Measurements from ENCODE around the gene SOX13.
"Not testable (repeated sequence)": the region's sequence is repeated elsewhere in the genome, so short reads cannot be mapped to it uniquely, and the experiment has no call there.

The SOX13 gene

DNA sequence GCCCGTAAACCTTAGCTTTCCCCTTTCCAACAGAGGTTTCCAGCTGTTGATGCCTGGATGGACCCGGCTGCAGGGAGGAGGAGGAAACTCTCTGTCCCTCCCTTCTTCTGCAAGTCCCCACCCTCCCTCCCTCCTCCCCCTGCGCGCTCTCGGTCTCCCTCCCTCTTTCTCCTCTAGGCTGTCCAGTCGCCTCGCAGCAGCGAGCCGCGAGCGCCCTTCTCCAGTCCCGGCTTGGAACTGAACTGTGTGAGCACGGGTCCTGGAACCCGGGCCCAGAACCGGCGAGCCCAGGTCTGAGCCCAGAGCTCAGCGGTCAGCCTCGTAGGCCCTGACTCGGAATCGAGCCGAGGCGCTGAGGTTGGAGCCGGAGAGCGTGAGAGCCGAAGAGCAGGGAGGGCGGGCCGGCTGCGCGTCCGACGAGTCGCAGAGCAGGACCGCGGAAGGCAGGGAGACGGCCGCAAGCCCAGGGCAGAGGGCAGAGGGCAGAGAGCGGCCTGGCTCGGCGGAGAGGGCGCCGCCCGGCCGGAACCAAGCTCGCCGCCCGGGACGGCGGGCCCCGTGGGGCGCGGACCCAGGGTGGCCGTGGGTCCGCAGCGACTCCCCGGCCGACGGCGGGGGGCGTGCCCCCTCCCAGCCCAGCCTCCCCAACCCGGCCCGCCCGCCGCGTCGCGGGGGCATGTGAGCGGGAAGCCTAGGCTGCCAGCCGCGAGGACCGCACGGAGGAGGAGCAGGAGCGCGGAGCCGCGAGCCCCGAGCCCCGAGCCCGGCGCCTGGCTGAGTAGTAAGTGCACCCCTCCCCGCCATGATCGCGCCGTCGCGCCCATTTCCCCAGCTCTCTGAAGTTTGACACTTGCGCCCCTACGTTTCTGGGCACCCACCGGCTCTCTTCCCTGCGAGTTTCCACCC, at the start of gene SOX13:
TSS of gene SOX13 (plus strand) at position 185 of the 906 bp plus-strand sequence. CDS start 39,801 bp downstream, outside the sequence.
- peak; percentile 12 for DNase-seq

DNA sequence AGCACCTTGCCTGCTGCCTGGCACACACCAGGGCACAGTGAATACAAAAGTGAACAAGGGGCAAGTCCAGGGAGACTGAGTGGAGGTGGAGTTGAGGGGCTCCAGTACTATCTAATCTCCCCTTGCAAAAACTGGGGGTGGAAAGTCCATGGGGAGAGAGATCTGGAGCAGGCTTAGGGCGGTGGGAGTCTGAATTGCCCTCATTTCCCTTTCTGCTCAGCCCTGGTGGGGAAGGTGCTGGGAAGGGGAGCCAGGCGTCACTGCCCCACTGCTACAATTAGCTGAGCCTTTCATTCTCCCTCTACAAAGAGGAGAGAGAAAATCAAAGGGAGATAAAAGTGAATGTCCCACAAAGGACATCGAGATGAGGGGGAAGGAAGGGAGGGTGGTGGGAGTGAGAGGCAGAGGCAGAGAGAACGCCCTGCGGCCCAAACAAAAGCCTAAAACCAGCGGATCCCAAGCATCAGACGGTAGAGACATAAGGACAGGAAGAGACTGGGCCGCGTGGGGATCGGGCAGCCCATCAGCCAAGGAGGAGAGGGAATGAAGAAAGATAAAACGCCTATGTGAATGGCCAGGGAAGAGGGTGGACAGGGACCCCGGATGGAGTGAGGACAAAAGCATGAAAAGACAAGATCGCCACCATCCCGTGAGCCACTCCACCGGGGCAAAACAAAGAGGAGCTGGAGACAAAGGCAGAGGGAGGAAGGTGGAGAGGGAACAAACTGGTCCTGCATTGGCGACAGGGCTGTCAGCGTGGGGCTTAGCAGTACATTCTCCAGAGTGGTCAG, 46.8 kb upstream of the SOX13 start:
- DNase-seq, result no peak

DNA sequence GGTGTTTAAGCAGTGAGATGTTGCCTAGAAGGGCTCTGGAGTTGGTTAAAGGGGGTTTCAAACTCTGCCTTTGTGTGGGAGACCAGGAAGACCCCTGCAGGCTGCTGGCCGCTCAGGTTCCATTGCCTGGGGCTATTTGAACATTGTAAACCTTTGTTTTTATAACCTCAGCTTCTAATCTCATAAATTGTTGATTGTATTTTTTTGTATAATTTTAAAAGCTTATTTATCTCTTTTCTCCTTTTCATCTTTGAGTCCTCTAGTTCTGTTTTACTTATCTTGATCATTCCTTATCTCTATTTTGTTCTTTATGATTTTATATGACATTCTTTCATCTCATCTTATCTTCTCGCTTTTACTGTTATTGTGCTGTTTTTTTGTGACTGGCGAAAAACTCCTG, 45.5 kb upstream of the SOX13 start:
- DNase-seq, result no peak

DNA sequence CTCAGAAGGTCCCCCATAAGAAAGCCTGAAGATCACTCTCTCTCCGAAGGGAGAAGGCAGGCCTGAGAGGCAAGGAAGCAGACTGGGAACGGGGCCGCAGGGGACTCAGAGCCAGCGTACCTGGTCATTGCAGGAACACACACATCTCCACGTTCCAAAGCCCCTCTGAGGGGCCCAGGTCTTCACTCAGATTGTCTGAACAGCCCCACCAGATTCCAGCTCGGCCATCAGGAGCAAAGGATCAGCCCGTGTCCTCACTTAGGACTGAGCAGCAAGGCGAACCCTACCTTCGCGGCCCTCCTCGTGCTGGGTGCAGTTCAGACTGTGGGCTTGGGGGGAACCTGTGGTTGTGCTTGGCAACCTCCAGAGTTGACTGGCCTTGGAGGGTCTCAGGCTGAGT, 43.9 kb upstream of the SOX13 start:
- DNase-seq, result no peak

DNA sequence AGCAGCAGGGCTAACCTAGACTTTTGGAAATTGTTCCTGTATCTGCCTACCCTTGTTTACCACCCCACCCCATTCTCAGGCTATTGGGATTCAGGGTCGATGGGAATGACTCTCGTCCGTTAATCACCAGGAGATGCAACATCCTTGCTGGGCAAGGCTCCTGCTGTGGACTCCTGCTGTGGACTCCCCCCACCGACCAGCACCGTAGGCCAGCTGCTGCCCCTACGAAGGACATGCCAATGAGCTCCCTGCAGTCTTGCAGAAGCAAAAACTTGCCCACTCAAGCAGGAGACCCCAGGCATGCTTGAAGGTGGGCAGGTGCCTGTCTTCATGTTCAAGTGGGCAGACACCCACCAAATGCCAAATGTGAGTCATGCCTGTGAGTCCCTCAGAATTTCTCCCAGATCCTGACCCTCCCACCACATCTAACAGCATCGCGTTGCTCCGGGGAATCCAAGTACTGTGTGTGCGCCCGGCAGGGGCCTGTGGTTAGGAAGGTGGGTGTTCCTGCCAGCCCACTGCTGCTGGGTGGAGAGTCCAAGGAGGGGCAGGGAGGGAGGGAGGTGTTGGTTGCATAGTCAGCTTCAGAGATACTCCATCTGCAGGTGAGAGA, 41.7 kb upstream of the SOX13 start:
- no peak for DNase-seq

DNA sequence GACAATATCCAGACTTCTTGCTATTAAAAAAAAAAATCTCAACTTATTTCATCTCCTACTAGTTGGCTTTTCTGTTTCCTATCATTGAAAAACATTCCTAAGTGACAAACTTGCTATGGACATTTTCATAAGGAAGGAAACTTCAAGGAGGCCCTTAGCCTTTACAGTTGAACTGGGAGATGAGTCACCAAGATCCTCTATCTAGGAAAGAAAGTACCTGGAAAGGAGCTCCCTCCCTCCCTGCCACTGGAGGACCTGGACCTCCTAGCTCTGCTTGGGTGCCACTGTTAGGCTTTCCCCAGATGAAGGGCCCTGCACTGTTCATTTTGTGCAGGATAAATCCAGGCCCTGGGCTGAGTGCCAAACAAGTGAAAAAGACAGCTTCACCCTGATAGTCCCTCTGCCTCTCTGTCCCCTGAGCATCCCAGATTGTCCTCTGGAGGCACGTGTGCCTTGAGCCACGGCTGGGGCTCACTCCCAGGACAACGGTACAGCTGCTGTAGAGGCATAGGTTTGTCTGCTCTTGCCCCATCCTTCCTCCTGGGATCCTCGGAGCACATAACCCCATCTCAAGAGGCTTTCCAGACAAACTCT, 40.2 kb upstream of the SOX13 start:
- no peak for DNase-seq

DNA sequence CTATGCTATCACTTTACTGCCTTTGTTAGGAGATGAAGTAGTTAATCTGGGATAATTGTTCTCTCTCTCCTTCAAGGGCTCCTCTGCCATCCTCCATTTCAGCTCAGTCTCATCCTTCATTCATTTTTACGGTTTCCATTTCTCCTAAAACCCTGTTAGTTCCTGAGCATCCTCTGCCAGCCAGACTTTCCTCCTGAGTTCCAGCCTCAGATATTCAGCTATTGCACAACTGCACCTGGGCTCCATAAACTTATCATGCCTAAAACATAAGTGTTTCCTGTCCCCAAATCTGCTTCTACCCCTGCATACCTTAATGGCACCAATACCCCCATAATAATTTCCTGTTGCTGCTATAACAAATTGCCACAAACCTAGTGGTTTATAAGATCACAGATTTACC, 39.6 kb upstream of the SOX13 start:
- DNase-seq, result no peak

DNA sequence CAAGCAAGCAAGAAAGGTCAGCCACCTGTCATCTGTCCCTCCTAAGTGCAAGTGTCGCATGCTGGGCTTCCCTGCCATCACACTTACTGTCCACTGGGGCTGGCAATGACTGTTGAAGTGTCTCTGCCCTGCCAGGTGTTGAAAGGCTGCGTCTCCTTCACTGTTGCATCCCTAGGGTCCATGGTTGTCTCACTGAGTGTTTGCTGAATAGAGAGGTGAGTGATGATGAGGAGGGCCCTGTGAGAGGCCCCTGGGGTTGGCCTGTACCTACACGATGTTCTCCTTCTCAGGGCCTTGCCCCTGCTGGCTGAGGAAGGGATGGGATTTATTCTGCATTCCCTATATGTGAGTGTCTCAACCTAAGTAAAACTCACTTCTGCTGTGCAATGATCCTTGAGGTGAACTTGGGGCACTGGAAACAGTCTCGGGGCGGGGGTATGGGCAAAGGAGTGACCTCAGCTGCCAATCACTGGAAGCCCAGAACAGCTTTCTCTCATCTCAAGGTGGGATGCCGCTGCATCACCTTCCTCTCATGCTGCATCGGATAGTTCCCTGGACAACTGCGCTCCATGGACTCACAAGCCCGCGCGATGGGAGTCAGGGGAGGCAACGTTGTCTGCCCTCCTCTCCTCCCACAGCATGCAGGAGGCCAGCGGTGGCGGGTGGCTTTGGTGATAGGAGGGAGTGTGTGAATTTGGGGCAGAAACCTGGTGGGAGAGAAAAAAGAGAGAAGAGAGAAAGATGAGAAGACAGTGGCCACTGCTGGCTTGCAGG, 35.8 kb upstream of the SOX13 start:
- no peak for DNase-seq

DNA sequence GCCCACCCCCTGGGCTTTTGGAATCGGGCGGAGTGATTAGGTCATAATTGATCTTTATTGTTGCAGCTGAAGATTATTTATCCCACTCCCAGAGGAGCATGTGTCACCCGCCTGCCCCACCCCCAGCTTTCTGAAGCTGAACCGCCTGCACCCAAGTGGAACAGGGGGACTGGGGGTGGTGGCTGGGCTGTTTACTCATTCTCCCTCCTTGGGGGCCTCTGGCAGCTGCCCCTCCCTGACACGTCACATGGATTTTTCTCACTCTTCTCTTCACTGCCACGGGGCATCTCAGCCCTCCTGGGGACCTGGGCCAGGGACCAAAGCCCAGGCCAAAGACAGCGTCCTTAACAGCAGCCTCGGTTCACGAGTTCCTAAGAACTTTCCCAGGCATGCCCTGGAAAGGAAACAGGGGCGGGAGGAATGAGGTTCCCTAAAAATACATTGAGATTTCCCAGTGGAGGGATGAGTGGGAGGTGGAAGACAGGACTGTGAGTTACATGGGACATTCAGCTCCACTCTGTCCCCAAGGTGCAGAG, 31.6 kb upstream of the SOX13 start:
- DNase-seq, result no peak

DNA sequence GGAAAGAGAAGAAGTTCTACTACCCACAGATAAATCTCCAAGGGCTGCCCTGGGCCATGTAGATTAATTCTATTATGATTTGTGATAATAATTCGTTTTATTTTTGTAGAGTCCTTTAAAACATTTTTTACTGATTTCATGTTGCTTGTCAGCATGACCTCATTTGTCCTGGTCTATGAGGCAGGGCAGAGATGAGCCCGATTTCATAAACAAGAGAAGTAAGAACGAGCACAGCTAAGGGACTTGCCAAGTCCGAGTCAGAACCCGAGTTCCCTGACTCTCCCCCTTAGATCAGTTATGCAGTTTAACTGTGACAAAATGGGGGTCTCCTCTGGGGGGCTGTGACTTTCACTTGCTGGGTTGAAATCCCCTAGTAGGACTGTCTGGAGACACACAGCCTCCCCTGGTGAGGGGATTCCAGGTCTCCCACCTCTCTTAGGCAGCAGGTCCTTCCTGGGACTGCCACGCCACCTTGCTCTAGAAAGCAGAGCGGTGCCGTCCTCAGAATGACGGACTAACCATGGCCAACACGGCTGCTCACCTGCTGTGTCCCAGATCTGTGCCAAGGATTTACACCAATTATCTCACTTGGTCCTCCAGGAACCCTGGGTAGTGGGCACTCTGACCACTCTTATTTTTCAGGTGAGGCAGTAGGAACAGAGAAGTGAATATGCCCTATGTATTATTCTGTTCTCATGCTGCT, 31.0 kb upstream of the SOX13 start:
- DNase-seq, result no peak

DNA sequence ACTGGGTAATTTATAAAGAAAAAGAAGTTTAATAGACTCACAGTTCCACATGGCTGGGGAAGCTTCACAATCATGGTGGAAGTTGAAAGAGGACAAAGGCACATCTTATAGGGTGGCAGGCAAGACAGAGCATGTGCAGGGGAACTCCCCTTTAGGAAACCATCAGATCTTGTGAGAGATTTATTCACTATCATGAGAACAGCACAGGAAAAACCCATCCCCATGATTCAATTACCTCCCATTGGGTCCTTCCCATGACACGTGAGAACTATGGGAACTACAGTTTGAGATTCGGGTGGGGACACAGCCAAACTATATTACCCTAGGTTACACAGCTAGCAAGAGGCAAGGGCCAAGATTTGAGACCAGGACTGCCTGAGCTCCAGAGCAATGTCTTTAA, 30.4 kb upstream of the SOX13 start:
- no peak for DNase-seq

DNA sequence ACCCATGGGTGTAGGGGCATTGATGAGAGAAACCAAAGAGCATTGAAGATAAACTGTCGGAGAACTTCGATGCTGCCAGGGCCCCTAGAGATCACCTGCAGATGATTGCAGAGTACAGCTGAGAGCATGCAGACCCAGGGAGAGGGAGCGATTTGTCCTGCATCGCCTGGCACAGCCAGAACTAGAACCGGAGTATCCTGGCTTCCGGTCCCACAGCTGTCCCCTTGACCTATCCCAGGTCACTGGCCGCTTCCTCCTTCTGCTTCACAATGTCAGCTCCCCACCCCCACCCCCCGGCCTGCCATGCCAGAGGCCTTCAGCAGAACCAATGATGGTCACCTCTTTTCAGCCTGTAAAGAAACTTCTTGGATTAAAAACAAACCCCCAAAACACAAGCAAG, 29.2 kb upstream of the SOX13 start:
- no peak for DNase-seq

DNA sequence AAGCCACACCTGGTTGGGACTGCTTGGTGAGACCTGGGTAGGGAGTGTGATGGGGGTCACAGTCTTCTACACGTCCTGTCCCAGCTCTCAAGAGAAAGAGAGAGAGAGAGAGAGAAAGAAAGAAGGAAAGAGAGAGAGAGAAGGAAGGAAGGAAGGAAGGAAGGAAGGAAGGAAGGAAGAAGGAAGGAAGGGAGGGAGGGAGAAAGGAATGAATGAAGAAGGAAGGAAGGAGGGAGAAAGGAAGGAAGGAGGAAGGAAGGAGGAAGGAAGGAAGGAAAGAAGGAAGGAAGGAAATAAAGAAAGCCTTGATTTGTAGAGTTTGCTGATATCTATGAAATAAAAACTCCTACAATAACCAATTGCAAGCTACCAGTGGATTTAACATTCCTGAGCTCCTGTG, 28.5 kb upstream of the SOX13 start:
- DNase-seq, result no peak

DNA sequence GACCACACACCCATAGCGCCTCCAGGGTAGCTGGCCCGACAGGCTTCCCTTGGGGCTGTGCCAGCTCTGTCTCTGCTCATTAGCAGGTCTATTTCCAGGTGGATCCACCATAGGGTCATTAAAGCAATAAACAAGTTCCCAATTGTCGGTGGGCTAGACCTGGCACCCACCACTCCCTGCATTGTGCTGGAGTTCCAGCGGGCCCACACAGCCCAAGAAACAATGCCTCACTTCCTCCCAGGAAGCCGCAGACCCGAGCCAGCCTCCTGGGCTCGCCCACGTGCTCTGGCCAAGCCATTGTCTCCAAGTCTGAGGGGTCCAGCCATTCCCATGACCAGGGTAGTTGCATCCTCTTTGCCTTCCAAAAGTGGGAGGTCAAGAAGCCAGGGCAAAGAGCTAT, 27.5 kb upstream of the SOX13 start:
- DNase-seq, result no peak

DNA sequence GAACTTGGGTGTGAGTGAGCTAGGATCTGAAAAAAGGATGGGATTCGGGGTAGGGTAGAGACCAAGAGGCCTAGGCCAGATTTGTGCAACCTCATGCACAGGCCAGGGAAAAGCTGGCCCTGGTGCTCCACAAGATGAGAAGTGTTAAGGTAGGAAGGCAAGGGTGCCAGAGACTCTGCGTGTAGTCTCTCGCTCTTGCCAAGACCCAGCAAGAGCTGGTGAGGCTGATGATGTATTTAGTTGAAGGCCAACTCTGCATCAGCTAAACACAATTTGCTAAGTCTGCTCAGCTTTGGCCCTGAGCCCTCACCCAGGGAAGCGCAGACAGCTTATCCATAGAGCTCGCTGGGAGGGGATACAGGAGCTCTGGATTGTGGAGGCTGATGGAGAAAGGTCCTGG, 26.6 kb upstream of the SOX13 start:
- DNase-seq, result no peak

DNA sequence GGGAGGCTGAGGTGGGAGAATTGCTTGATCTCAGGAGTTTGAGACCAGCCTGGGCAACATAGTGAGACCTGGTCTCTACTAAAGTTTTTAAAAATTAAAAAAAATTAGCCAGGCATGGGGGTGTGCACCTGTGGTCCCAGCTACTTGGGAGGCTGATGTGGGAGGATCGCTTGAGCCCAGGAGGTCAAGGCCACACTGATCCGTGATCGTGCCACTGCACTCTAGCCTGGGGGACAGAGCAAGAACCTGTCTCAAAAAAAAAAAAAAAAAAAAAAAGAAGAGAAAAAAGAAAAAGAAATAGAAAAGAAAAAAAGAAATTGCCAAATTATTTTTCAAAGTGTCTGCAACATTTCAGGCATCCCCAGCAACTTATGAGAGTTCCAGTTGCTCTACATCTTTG, 24.1 kb upstream of the SOX13 start:
- DNase-seq, result not testable (repeated sequence)

DNA sequence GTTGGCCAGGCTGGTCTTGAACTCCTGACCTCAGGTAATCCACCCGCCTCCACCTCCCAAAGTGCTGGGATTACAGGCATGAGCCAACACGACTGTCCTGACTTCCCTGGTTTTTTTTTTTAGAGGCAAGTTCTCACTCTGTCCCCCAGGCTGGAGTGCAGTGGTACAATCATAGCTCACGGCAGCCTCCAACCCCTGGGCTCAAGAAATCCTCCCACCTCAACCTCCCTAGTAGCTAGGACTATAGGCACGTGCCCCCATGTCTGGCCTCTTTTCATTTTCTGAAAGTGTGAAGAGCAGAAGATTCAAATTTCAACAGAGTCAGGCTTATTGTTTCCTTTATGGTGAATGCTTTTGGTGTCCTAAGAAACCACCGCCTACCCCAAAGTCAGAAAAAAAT, 21.7 kb upstream of the SOX13 start:
- no peak for DNase-seq

DNA sequence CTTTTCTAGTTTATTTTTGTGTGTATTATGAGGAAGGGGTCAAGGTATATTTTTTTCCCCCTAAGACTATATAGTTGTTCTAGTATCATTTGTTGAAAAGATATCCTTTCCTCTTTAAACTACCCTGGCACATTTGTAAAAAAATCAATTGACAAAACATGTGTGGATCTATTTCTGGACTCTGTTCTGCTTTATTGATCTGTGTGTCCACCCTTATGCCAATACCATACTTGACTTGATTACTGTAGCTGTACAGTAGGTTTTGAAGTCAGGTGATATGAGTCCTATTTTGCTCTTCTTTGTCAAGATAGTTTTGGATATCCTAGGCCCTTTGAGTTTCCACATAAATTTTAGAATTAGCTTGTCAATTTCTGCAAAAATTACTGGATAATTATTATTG, 21.2 kb upstream of the SOX13 start:
- no peak for DNase-seq

DNA sequence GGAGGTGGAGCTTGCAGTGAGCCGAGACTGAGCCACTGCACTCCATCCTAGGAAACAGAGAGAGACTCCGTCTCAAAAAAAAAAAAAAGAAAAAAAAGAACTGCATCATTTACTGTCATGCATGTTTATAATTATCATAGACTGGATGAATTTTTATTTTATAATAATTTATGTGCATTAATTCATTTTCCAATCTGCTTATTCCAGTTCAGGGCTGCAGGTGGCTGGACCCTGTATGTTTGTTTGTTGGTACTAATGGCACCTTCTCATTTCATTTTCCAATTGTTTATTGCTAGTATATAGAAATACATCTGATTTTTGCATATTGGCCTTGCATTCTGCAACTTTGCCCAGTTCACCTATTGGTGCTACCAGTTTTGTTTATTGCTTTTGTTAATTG, 19.0 kb upstream of the SOX13 start:
- no peak for DNase-seq

DNA sequence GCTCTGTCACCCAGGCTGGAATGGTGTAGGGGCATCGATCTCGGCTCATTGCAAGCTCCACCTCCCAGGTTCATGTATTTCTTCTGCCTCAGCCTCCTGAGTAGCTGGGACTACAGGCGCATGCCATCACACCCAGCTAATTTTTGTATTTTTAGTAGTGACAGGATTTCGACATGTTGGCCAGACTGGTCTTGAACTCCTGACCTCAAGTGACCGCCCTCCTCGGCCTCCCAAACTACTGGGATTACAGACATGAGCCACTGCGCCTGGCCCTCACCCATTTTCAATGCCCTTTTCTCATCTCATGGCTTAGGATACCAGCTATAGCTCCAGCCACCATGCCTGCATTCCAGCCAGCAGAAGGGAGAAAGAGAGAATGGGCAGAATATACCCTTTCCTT, 12.9 kb upstream of the SOX13 start:
- no peak for DNase-seq

DNA sequence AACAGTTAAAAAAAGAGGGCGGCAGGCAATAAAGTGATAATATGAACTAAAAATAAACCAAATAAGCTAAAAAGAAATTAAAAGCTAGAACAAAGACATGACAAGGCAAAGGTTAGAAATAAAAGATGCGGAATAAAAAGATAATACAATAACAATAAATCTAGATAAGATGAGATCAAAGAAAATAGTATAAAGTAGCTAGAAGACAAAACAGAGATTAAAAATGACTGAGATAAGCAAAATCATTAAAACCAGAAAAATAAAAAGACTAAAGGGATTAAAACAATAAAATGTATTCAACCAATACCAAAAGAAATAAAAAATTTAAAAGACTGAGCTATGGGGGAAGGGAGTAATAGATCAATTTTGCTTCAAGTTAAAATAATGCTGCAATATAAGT, 10.8 kb upstream of the SOX13 start:
- no peak for DNase-seq
